ENCODE results near the gene IKBKE. TPM values are rescaled to one million over a fixed set of nuclear protein-coding genes. Genes with fewer than 3 reads are reported as not detected.

The IKBKE gene
- polyA plus RNA-seq, 1 donor (not counting 4 experiments of a cell fraction or from before 2014, with no cell fraction given): 8.9 TPM

DNA sequence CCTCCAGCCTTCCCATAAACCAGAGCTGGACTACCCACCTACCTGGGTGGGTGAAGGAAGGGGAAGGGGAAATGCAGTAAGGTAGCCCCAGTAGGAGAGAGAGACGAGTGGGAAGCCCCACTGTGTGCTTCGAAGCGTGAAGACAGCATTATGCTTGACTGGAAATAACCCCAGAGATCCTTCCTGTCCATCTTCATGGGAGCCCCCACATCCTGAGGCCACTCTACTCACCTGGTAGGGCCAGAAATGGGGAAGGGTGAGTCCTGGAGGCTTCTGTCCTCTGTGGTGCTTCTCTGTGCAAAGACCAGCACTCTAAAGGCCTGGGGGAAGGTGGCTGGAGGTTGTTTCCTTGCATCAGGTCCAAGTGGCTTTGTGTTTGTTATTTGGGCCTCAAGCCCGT, 27.1 kb downstream of the IKBKE start:
- H4K20me1 ChIP-seq (ENCODE audit: control insufficient read depth, extremely low read depth, insufficient read depth, low read length): no peaks in the 10 kb centered on the region
- no peak for TF ChIP-seq EZH2 (IDR thresholded peaks at IDR 0.05; ENCODE audit: low read length)
- TF ChIP-seq CTCF (optimal IDR thresholded peaks at IDR 0.05 in 1 of 3, IDR thresholded peaks at IDR 0.05 in 1 of 3, conservative IDR thresholded peaks at IDR 0.05 in 1 of 3; ENCODE audit: extremely low read depth in 1 of 3, insufficient read depth in 2 of 3, low read length in 3 of 3): no peak
- H3K9me3 ChIP-seq (ENCODE audit: control insufficient read depth, low read depth, low read length): no peaks in the 10 kb centered on the region
- dilution Hi-C loops (cut with MboI; ENCODE audit: extremely low pct_ligation_motif_present, low sequenced_read_pairs): no loop called here
- no peak overlapping the region for H3K9ac ChIP-seq (ENCODE audit: control insufficient read depth, extremely low read depth, insufficient read depth, low read length)
- no peak overlapping the region for H3K4me2 ChIP-seq (ENCODE audit: control insufficient read depth, extremely low read depth, insufficient read depth, low read depth, low read length)
- DNase-seq (ENCODE audit: low read depth, low spot score) (no peak), FAIRE-seq (no peak)
- no peaks in the 10 kb centered on the region for H3K9me1 ChIP-seq (ENCODE audit: control insufficient read depth, extremely low read depth, insufficient read depth, low read length)
- peaks cover 11% of the 10 kb centered on the region for H3K4me1 ChIP-seq (ENCODE audit: control insufficient read depth, extremely low read depth, insufficient read depth, low read length)
- H3K79me2 ChIP-seq (ENCODE audit: control insufficient read depth, insufficient read depth, low read length): no peaks in the 10 kb centered on the region
- no peak overlapping the region for H3K4me3 ChIP-seq (ENCODE audit: control insufficient read depth in 2 of 3, extremely low read depth in 1 of 3, insufficient read depth in 2 of 3, low read depth in 1 of 3, low read length in 3 of 3)
- H3K36me3 ChIP-seq (ENCODE audit: control insufficient read depth in 2 of 2, extremely low read depth in 1 of 2, insufficient read depth in 2 of 2, low read length in 2 of 2): peaks cover 5 to 12% of the 10 kb centered on the region in 2 experiments
- no peaks in the 10 kb centered on the region for H3K27me3 ChIP-seq (ENCODE audit: control insufficient read depth, extremely low read depth, insufficient read depth, low read length)
- H2AFZ ChIP-seq (ENCODE audit: control insufficient read depth, low read length): no peak overlapping the region
- no peak overlapping the region for H3K27ac ChIP-seq (ENCODE audit: control insufficient read depth, insufficient read depth, low read length)

- H3K4me2 ChIP-seq (ENCODE audit: control insufficient read depth, extremely low read depth, insufficient read depth, low read depth, low read length): no peak overlapping the region
- no peak overlapping the region for H3K9ac ChIP-seq (ENCODE audit: control insufficient read depth, extremely low read depth, insufficient read depth, low read length)
- dilution Hi-C loops (cut with MboI; ENCODE audit: extremely low pct_ligation_motif_present, low sequenced_read_pairs): no loop called here
- TF ChIP-seq EZH2 (IDR thresholded peaks at IDR 0.05; ENCODE audit: low read length) (no peak), CTCF (optimal IDR thresholded peaks at IDR 0.05 in 1 of 3, IDR thresholded peaks at IDR 0.05 in 1 of 3, conservative IDR thresholded peaks at IDR 0.05 in 1 of 3; ENCODE audit: extremely low read depth in 1 of 3, insufficient read depth in 2 of 3, low read length in 3 of 3) (no peak)
- FAIRE-seq (no peak), DNase-seq (ENCODE audit: low read depth, low spot score) (no peak)
- H3K9me1 ChIP-seq (ENCODE audit: control insufficient read depth, extremely low read depth, insufficient read depth, low read length): no peaks in the 10 kb centered on the region
- H3K9me3 ChIP-seq (ENCODE audit: control insufficient read depth, low read depth, low read length): no peaks in the 10 kb centered on the region
- H3K27me3 ChIP-seq (ENCODE audit: control insufficient read depth, extremely low read depth, insufficient read depth, low read length): no peaks in the 10 kb centered on the region
- H4K20me1 ChIP-seq (ENCODE audit: control insufficient read depth, extremely low read depth, insufficient read depth, low read length): no peaks in the 10 kb centered on the region
- no peak overlapping the region for H2AFZ ChIP-seq (ENCODE audit: control insufficient read depth, low read length)
- H3K27ac ChIP-seq (ENCODE audit: control insufficient read depth, insufficient read depth, low read length): no peak overlapping the region
- peaks cover 5 to 12% of the 10 kb centered on the region in 2 experiments for H3K36me3 ChIP-seq (ENCODE audit: control insufficient read depth in 2 of 2, extremely low read depth in 1 of 2, insufficient read depth in 2 of 2, low read length in 2 of 2)
- H3K4me3 ChIP-seq (ENCODE audit: control insufficient read depth in 2 of 3, extremely low read depth in 1 of 3, insufficient read depth in 2 of 3, low read depth in 1 of 3, low read length in 3 of 3): no peak overlapping the region
- peaks cover 11% of the 10 kb centered on the region for H3K4me1 ChIP-seq (ENCODE audit: control insufficient read depth, extremely low read depth, insufficient read depth, low read length)
- no peaks in the 10 kb centered on the region for H3K79me2 ChIP-seq (ENCODE audit: control insufficient read depth, insufficient read depth, low read length)
Measured at GRCh38 chr1:206497774-206498173, 27.5 kb downstream of the IKBKE start.

Data from keratinocyte (primary cell).